Right cardiac atrium (tissue), 5 donors: Measurements from ENCODE around the gene RPTOR. TPM values are rescaled to one million over a fixed set of nuclear protein-coding genes. Genes with fewer than 3 reads are reported as not detected.
A peak's percentile ranks its signal among the peaks of the same experiment; 100 is the strongest.
"Not testable (repeated sequence)": the region's sequence is repeated elsewhere in the genome, so short reads cannot be mapped to it uniquely, and the experiment has no call there.

ENCODE experiments used
- ATAC-seq, 2 donors: fragments of 200-7000 bp; cut with Tn5 transposase; one replicate each; pipeline versions ENCODE4 v1.8.0 to v1.9.1; 2020; ENCODE audit warnings: moderate library complexity in 2 of 2, mild to moderate bottlenecking in 1 of 2
- DNase-seq, 3 donors: peaks; one replicate each; pipeline ENCODE4 v3.0.0-alpha.2; 2020
- H3K27ac ChIP-seq: one replicate; pipeline ENCODE4 v1.5.1; 2013; ENCODE audit warnings: mild to moderate bottlenecking, low read length, control low read depth, moderate library complexity
- H3K27me3 ChIP-seq: one replicate; pipeline ENCODE4 v1.6.1; 2013; ENCODE audit not compliant: control insufficient read depth, insufficient read depth
- H3K4me1 ChIP-seq: one replicate; pipeline ENCODE4 v1.6.1; 2013; ENCODE audit warnings: low read length; ENCODE audit not compliant: control insufficient read depth, insufficient read depth
- H3K4me3 ChIP-seq: one replicate; pipeline ENCODE4 v1.5.1; 2013; ENCODE audit warnings: low read length, control low read depth
- H3K9me3 ChIP-seq: one replicate; pipeline ENCODE4 v1.6.1; 2013; ENCODE audit warnings: low read length; ENCODE audit not compliant: control insufficient read depth
- WGBS: extraction: QIAGEN DNeasy Blood & Tissue Kit; methylation state at CpG from one replicate; pipeline ENCODE4 v1.1.7; 2013; 5-methylcytosine and 5-hydroxymethylcytosine counted together
- intact Hi-C, 4 donors: fragments of 100-400 bp; cut with DNase I; formaldehyde crosslinking; loops; one replicate each; pipeline versions ENCODE4 v1.11.0 to v1.14.0; 2022 to 2023
- polyA plus RNA-seq: library from polyadenylated mRNA; stranded (reverse); fragments of 200-250 nt; gene quantifications from one replicate; pipeline ENCODE4 v1.2.3, GENCODE V29; 2013
- total RNA-seq, 4 donors: library from RNA; stranded (reverse); fragmentation: NEBNext Ultra II Directional; extraction: Animal tissue kit (Norgen Biotek cat#: 25700); gene quantifications; one replicate each; pipeline ENCODE4 v1.2.1, GENCODE V29; 2021
- donor health status: healthy with polysubstance abuse.
- donor health status: DM: no; HTN: yes; CAD: no.
- donor health status: DM: no; HTN: no; CAD: no.
- donor health status: DM: no; HTN: yes; CAD: no; lungs with severe emphysema.
- donor health status: DM: yes; HTN: yes; CAD: no.

RPTOR gene
- total and polyA plus RNA-seq, 5 donors, result 15.2 to 27.0 (median 25.3) TPM

DNA sequence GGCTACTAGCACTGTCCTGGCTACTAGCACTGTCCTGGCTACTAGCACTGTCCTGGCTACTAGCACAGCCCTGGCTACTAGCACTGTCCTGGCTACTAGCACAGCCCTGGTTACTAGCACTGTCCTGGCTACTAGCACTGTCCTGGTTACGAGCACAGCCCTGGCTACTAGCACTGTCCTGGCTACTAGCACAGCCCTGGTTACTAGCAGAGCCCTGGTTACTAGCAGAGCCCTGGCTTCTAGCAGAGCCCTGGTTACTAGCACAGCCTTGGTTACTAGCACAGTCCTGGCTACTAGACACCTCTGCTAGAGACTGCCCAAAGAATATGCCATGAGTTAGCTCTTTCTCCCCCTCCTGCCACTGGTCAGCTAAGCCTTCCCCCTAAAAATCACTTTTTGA, 200.1 kb downstream of the RPTOR start:
- intact Hi-C loops, H3K4me3 ChIP-seq, ATAC-seq, H3K27me3 ChIP-seq, DNase-seq, H3K4me1 ChIP-seq, H3K27ac ChIP-seq, H3K9me3 ChIP-seq: not testable (repeated sequence)
- WGBS, result no CpG with 5 or more reads among the region's 1 CpG

DNA sequence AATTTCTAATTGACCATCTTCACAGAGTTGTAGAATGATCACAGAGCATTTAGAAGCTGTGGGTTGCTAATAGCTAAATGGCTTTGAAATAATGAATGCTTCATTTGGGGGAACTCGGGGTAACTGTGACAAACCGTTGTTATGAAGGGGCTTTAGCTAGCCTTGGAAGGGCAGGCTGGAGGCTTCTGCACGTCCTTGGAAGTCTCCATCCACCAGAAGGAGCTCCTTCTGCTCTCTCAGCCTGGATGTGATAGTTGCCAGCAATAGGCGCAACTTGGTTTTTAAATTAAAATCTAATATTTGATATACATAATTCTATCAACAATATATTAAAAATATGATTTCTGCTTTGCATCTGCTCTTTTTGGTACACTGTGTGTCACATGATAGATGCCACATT, 200.5 kb downstream of the RPTOR start:
- peaks cover 2% of the 10 kb centered on the region for H3K4me1 ChIP-seq
- 94% methylated on average over 4 of the region's 4 CpGs for WGBS
- H3K9me3 ChIP-seq, result no peaks in the 10 kb centered on the region
- no peak for ATAC-seq
- intact Hi-C loops, result no loop called here
- no peak overlapping the region for H3K27ac ChIP-seq
- H3K4me3 ChIP-seq, result no peak overlapping the region
- no peaks in the 10 kb centered on the region for H3K27me3 ChIP-seq
- no peak for DNase-seq

DNA sequence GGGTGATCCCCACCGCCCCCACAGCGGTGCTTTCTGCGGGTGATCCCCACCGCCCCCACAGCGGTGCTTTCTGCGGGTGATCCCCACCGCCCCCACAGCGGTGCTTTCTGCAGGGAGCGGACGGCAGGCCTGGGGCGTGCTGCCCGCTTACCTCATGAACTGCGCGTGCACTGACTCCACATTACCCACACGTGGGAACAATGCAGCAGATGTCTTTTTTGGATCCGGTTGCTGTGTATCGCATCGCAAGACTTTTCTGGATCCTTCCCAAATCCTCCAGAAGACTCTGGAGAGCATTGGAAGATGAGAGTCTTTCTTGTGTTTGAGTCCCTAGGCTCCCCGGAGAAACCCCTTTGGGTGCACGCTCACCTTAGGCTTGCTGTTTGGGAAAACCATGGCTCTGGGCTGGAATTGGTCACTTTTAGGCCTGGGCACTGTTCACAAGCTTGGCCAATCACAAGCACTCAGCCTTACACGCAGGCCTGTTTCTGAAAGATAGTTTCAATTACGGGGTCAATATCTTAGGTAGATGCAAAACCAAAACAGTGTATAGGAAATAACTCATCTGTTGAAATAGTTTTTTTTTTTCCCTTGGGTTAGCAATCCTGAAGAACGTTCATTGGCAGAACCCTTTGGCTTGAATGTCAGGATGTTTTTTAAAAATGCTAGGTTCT, 201.8 kb downstream of the RPTOR start:
- H3K27ac ChIP-seq, result no peak overlapping the region
- WGBS, result 92% methylated on average over 22 of the region's 23 CpGs
- DNase-seq, result no peak
- no peak for ATAC-seq
- no peaks in the 10 kb centered on the region for H3K9me3 ChIP-seq
- intact Hi-C loops, result no loop called here
- no peaks in the 10 kb centered on the region for H3K27me3 ChIP-seq
- peaks cover 2% of the 10 kb centered on the region for H3K4me1 ChIP-seq
- no peak overlapping the region for H3K4me3 ChIP-seq

DNA sequence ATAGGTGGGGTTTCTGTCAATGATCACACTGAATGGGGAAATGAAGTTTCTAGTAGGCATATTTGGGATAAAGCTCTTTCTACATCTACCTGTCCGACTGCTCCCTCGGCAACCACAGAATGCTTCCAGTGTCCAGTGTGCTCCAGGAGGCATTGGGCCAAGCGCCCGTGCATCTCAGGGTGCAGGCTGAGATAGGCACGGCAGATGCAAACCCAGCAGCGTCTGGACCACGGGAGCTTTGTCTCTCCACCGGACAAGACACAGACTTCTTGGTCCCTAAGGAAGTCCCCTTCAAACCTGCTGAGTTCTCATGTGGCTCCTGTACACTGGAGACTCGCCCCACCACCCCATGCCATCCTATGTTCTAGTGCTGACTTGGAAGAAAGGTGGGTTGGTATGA, 202.8 kb downstream of the RPTOR start:
- no peaks in the 10 kb centered on the region for H3K9me3 ChIP-seq
- H3K27ac ChIP-seq, result no peak overlapping the region
- intact Hi-C loops, result no loop called here
- 93% methylated on average over 9 of the region's 9 CpGs for WGBS
- ATAC-seq (no peak), DNase-seq (no peak)
- no peaks in the 10 kb centered on the region for H3K27me3 ChIP-seq
- H3K4me1 ChIP-seq, result peaks cover 2% of the 10 kb centered on the region
- no peak overlapping the region for H3K4me3 ChIP-seq

DNA sequence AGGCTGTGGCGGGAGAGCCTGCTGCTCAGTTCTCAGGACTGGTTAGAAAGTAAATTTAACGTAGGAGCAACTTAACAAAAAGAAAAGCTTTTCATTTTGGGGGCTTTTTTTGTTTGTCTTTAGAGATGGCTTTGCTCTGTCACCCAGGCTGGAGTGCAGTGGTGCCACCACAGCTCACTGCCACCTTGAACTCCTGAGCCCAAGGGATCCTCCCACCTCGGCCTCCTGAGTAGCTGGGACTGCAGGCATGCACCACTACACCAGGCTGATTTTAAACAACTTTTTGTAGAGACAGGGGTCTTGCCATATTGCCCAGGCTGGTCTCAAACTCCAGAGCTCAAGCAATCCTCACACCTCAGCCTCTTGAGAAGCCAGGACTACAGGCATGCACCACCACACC, 205.0 kb downstream of the RPTOR start:
- Histone ChIP-seq H3K4me1 (no peaks in the 10 kb centered on the region), H3K4me3 (no peak overlapping the region), H3K27me3 (no peaks in the 10 kb centered on the region), H3K9me3 (no peaks in the 10 kb centered on the region), H3K27ac (no peak overlapping the region)
- intact Hi-C loops, result no loop called here
- DNase-seq (no peak), ATAC-seq (no peak)
- WGBS, result 95% methylated on average over 3 of the region's 3 CpGs

DNA sequence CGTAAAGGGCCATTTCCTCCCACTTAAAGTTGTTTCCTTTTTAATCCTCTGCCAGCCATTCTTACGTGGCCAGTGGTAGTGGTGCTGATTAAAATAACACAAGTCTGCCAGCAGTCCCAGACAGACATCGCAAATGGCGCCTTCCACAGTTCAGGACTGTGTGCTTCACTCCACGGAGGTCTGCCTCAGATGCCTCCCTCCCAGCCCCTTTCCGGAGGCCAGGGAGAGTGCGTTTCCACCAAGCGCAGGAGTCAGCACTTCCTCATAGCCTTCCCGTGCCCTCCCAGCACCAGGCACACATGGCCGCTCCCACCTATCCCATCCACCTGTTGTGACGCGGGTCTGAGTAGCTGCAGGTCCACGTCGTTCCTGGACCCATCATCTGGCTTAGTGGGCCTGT, 205.6 kb downstream of the RPTOR start:
- H3K4me1 ChIP-seq, result no peaks in the 10 kb centered on the region
- DNase-seq (no peak), ATAC-seq (peak; percentile 63 to 74)
- no peaks in the 10 kb centered on the region for H3K9me3 ChIP-seq
- H3K27me3 ChIP-seq, result no peaks in the 10 kb centered on the region
- WGBS, result 61% methylated on average over 14 of the region's 14 CpGs
- H3K27ac ChIP-seq, result no peak overlapping the region
- intact Hi-C loops, result no loop called here
- H3K4me3 ChIP-seq, result no peak overlapping the region

DNA sequence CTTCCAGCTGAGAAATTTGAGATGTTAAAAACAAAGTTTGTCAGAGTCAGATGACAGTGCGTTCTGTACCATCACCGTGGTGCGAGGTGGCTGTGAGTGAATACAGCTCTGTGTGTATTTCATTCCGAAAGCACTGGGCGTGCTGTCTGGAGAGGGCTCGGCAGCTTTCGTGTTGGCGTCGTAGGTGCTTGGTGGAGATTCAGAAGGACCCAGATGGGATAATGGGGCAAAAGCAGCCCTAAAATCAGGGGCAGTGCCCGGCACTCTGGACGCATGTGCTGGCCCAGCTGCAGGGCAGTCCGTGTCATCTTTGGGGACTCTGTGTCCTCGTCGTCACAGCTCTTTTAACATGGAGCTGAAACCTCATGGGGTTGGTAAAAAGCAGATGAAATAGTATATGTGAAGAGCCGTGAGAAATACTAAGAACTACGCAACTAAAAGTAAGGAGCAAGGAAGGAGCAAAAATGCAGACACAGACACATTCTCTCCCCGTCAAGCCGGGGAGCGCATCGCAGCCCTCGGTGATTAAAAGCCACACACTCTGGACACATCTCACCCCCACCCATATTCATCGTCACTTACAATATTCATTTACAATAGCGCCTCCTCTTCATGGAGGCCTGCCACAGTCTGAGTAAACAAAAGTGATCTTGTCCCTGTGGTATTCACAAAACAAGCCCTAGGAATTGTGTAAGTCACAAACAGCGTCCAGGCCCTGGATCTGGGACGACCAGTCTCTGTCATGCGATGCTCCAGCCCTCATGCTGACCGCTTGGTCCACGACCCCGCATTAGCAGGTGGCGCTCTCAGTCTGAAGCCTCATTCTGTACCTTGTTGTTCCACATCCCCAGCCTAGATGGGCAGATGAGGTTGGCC, 206.7 kb downstream of the RPTOR start:
- no peaks in the 10 kb centered on the region for H3K9me3 ChIP-seq
- H3K4me3 ChIP-seq, result no peak overlapping the region
- WGBS, result 83% methylated on average over 30 of the region's 30 CpGs
- no peaks in the 10 kb centered on the region for H3K27me3 ChIP-seq
- no peaks in the 10 kb centered on the region for H3K4me1 ChIP-seq
- intact Hi-C loops, result no loop called here
- ATAC-seq (peak; percentile 75 to 85), DNase-seq (no peak)
- H3K27ac ChIP-seq, result peak overlapping the region; percentile 33

DNA sequence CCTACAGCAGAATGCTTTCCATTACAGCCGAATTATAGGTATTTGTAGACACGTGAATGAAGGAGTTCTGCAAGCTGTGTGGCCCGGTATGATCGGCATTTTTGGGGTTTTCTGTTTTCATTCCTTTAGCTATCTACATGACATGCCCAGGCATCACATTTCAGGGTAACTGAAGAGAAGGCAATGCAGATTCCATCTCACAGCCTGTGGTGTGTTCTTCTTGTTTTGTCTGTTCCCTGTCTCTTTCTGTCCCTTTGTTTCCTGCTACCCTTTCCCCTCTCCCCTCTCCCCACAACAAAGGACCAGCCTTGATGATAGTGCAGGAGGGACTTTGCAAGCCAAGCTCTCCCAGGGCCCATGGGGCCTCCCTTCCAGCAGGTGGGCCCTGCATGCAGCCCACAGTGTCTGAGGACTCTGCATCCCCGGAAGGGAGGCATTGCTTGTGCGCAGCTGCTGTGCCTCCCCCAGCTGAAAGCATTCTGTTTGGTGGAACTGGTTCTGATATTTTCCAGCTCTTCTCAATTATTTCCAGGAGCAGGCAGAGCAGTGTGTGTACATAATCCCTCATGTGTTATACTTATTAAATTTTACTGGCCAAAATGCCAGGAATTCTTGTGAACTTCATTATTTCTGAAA, 207.4 kb downstream of the RPTOR start:
- intact Hi-C loops, result no loop called here

DNA sequence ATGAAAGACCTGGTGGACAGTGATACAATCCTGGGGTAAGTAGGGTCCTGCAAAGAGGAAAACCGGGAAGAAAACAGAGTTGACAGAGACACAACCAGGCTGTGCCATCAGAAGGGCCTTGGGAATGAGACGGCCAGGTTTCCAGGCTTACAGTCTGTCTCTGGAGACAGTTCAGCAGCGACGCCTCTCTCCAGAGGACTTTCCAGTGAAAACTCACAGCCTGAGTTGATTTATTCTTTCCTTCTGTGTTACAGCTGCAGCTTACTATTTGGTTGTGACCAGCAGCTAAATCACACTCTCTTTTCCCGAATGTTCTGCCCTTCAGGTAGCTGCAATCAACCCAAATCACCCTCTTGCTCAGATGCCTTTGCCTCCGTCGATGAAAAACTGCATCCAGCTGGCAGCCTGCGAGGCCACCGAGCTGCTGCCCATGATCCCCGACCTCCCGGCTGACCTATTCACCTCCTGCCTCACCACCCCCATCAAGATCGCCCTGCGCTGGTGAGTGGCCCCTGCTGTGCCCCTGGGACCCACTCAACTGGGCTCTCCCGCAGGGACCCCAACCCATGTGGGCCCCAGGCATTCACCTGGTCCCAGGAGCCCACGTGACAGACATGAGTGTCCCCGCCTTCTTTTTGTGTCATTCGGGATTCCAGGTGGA, 209.2 kb downstream of the RPTOR start:
- 92% methylated on average over 17 of the region's 17 CpGs for WGBS
- DNase-seq (no peak), ATAC-seq (no peak)
- H3K4me1 ChIP-seq, result no peaks in the 10 kb centered on the region
- intact Hi-C loops, result no loop called here
- no peaks in the 10 kb centered on the region for H3K27me3 ChIP-seq
- no peak overlapping the region for H3K27ac ChIP-seq
- no peaks in the 10 kb centered on the region for H3K9me3 ChIP-seq
- no peak overlapping the region for H3K4me3 ChIP-seq

More for the DNA sequence above, 207.4 kb downstream of the RPTOR start:
- Histone ChIP-seq H3K27me3 (no peaks in the 10 kb centered on the region), H3K9me3 (no peaks in the 10 kb centered on the region), H3K27ac (no peak overlapping the region), H3K4me1 (no peaks in the 10 kb centered on the region), H3K4me3 (no peak overlapping the region)
- DNase-seq (no peak), ATAC-seq (no peak)
- 88% methylated on average over 6 of the region's 6 CpGs for WGBS

DNA sequence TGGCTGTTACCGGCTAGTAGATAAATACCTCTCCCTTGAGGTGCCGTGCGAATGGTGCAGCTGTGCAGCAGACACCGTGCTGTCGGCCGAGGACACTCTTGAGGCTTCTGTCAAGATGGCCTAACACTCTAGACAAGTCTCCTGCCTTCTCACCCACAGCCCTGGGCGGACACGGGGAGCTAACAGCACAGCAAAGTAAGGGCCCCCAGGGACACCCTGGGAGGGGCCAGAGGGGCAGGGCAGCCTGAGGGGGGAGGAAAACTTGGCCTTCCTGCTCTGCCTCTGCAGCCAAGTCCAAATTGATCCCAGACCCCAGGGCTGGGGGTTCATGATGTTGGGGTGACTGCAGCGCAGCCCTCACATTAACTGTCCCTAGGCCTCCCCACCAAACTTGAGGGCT, 210.2 kb downstream of the RPTOR start:
- DNase-seq, result no peak
- Histone ChIP-seq H3K27ac (no peak overlapping the region), H3K4me1 (no peaks in the 10 kb centered on the region), H3K9me3 (no peaks in the 10 kb centered on the region), H3K27me3 (no peaks in the 10 kb centered on the region), H3K4me3 (no peak overlapping the region)
- WGBS, result 89% methylated on average over 9 of the region's 9 CpGs
- ATAC-seq, result no peak
- intact Hi-C loops, result no loop called here
